GM23248 (cell line): ENCODE data around the gene ZNF330. TPM values are rescaled to one million over a fixed set of nuclear protein-coding genes. Genes with fewer than 3 reads are reported as not detected.

Experiments
- DNase-seq: peaks from one replicate; pipeline ENCODE4 v3.0.0-alpha.2; 2015
- H2AFZ ChIP-seq: fragments of 200-600 bp; sonication (generic); 2 replicates; pipeline ENCODE4 v1.6.1; 2016; ENCODE audit warnings: antibody characterized with exemption
- H3F3A ChIP-seq: fragments of 200-600 bp; sonication (generic); 2 replicates; pipeline ENCODE4 v1.6.1; 2016; ENCODE audit warnings: mild to moderate bottlenecking, antibody characterized with exemption, mixed run types; ENCODE audit not compliant: insufficient read depth
- H3K27ac ChIP-seq: fragments of 200-600 bp; sonication (generic); 2 replicates; pipeline ENCODE4 v1.5.1; 2016; ENCODE audit warnings: mild to moderate bottlenecking
- H3K27me3 ChIP-seq: fragments of 200-600 bp; sonication (generic); replicated peaks from 2 replicates; pipeline ENCODE4 v1.6.1; 2016; ENCODE audit warnings: mild to moderate bottlenecking; ENCODE audit not compliant: insufficient read depth
- H3K36me3 ChIP-seq: fragments of 200-600 bp; sonication (generic); 2 replicates; pipeline ENCODE4 v1.6.1; 2016; ENCODE audit warnings: low read depth, mild to moderate bottlenecking
- H3K4me1 ChIP-seq: fragments of 200-600 bp; sonication (generic); 2 replicates; pipeline ENCODE4 v1.6.1; 2016; ENCODE audit warnings: mild to moderate bottlenecking; ENCODE audit not compliant: insufficient read depth
- H3K4me2 ChIP-seq: fragments of 200-600 bp; sonication (generic); one replicate; pipeline ENCODE4 v1.6.1; 2016; ENCODE audit warnings: mild to moderate bottlenecking; ENCODE audit not compliant: unreplicated experiment
- H3K4me3 ChIP-seq: fragments of 200-600 bp; sonication (generic); 2 replicates; pipeline ENCODE4 v1.5.1; 2016; ENCODE audit warnings: mild to moderate bottlenecking
- H3K79me2 ChIP-seq: fragments of 200-600 bp; sonication (generic); 2 replicates; pipeline ENCODE4 v1.6.1; 2016; ENCODE audit warnings: mild to moderate bottlenecking; ENCODE audit not compliant: insufficient read depth
- H3K9ac ChIP-seq: fragments of 200-600 bp; sonication (generic); 2 replicates; pipeline ENCODE4 v1.6.1; 2016; ENCODE audit warnings: mild to moderate bottlenecking
- H3K9me2 ChIP-seq: fragments of 200-600 bp; sonication (generic); 2 replicates; pipeline ENCODE4 v1.6.1; 2016; ENCODE audit warnings: mixed run types, mild to moderate bottlenecking, moderate library complexity; ENCODE audit not compliant: insufficient read depth
- H3K9me3 ChIP-seq: fragments of 200-600 bp; sonication (generic); one replicate; pipeline ENCODE4 v1.6.1; 2017; ENCODE audit warnings: low read depth
- H4K20me1 ChIP-seq: fragments of 200-600 bp; sonication (generic); 2 replicates; pipeline ENCODE4 v1.6.0; 2016; ENCODE audit not compliant: insufficient read depth
- EZH2 ChIP-seq: fragments of 200-600 bp; sonication (generic); IDR thresholded peaks from 2 replicates; pipeline ENCODE4 v1.6.1; 2018; ENCODE audit warnings: antibody characterized with exemption, mild to moderate bottlenecking; ENCODE audit not compliant: insufficient read depth, poor library complexity, severe bottlenecking
- EZH2phosphoT487 ChIP-seq: fragments of 200-600 bp; sonication (generic); IDR thresholded peaks from 2 replicates; pipeline ENCODE4 v1.6.1; 2018; ENCODE audit warnings: antibody characterized with exemption, moderate library complexity, mild to moderate bottlenecking, low read depth; ENCODE audit not compliant: insufficient read depth
- WGBS, 2 experiments: methylation state at CpG; one replicate each; pipeline ENCODE4 v1.1.6; 2015 to 2017; ENCODE audit warnings: low lambda C conversion rate in 2 of 2, low coverage in 1 of 2; ENCODE audit errors: missing lambda C conversion rate in 2 of 2; 5-methylcytosine and 5-hydroxymethylcytosine counted together
- in situ Hi-C: fragments of 300-500 bp; cut with MboI; formaldehyde crosslinking; loops from 2 replicates; pipeline ENCODE4 v1.15.0; 2020
- polyA plus RNA-seq: library from polyadenylated mRNA; unstranded; fragments of >200 nt; fragmentation: Nextera tagmentation; extraction: Ambion mirVana; gene quantifications from 2 replicates; pipeline ENCODE4 v1.2.1, GENCODE V29; 2016
- total RNA-seq: library from RNA; depleted of rRNA; stranded (reverse); fragments of >200 nt; shearing (Covaris generic); gene quantifications from 2 replicates; pipeline ENCODE4 v1.2.3, GENCODE V29; 2014

ZNF330 gene
- total and polyA plus RNA-seq, 2 experiments from 2014 or later: 28.9 to 36.1 TPM

GRCh38 chr4:141247430-141247780 lies 26.7 kb downstream of the ZNF330 start:
- Histone ChIP-seq H3K79me2 (no peaks in the 10 kb centered on the region), H3K36me3 (no peaks in the 10 kb centered on the region), H3F3A (peaks cover 25% of the 10 kb centered on the region), H2AFZ (peak overlapping the region; percentile 4), H3K9me3 (no peaks in the 10 kb centered on the region), H4K20me1 (no peaks in the 10 kb centered on the region), H3K27me3 (no peaks in the 10 kb centered on the region), H3K9me2 (no peaks in the 10 kb centered on the region), H3K4me3 (no peak overlapping the region), H3K4me1 (peaks cover 36% of the 10 kb centered on the region), H3K9ac (no peak overlapping the region), H3K27ac (peak overlapping the region; percentile 73), H3K4me2 (peak overlapping the region; percentile 89)
- 27 to 38% methylated on average over 2 of the region's 2 CpGs for WGBS, 2 experiments
- DNase-seq: peak; percentile 59
- TF ChIP-seq EZH2phosphoT487 (no peak), EZH2 (no peak)
- in situ Hi-C loops: no loop called here

GRCh38 chr4:141248029-141248428 lies 27.3 kb downstream of the ZNF330 start:
- H3K27ac ChIP-seq: peak overlapping the region; percentile 73
- peaks cover 36% of the 10 kb centered on the region for H3K4me1 ChIP-seq
- H3K4me3 ChIP-seq: no peak overlapping the region
- H2AFZ ChIP-seq: peak overlapping the region; percentile 0; the same call in 1 of the 2 replicates
- TF ChIP-seq EZH2phosphoT487 (no peak), EZH2 (no peak)
- no peaks in the 10 kb centered on the region for H3K9me3 ChIP-seq
- no peaks in the 10 kb centered on the region for H3K79me2 ChIP-seq
- no peaks in the 10 kb centered on the region for H4K20me1 ChIP-seq
- in situ Hi-C loops: no loop called here
- peak; percentile 75 for DNase-seq
- no peak overlapping the region for H3K9ac ChIP-seq
- H3K9me2 ChIP-seq: no peaks in the 10 kb centered on the region
- H3K36me3 ChIP-seq: no peaks in the 10 kb centered on the region
- H3K4me2 ChIP-seq: peak overlapping the region; percentile 89
- peaks cover 25% of the 10 kb centered on the region for H3F3A ChIP-seq
- no peaks in the 10 kb centered on the region for H3K27me3 ChIP-seq
- 61% methylated on average over 4 of the region's 4 CpGs for WGBS, 2 experiments

DNA sequence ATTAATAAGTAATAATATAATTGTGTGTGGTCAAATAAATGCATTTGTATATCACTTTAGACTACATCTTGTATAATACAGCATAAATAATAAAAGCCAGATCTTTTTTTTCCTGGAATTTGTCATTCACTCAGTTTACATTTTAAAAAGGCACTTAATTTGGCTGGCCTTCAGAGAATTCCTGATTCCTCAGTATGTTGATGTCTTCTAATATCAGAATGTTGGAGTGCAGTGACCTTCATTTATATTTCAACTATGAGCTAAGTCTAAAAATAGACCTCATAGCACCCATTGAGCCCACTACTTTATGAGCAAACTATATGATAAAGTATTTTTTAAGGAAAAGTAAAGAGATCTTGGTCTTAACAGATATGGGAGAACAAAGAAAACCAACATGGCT lies 27.8 kb downstream of the ZNF330 start:
- Histone ChIP-seq H3K36me3 (no peaks in the 10 kb centered on the region), H3K79me2 (no peaks in the 10 kb centered on the region), H3K4me3 (no peak overlapping the region), H3K9me3 (no peaks in the 10 kb centered on the region), H3K4me2 (no peak overlapping the region), H3K4me1 (peaks cover 36% of the 10 kb centered on the region), H3K9ac (no peak overlapping the region), H3K27ac (peak overlapping the region; percentile 73), H4K20me1 (no peaks in the 10 kb centered on the region), H3K27me3 (no peaks in the 10 kb centered on the region), H2AFZ (no peak overlapping the region), H3K9me2 (no peaks in the 10 kb centered on the region), H3F3A (peaks cover 25% of the 10 kb centered on the region)
- DNase-seq: no peak
- in situ Hi-C loops: no loop called here
- TF ChIP-seq EZH2 (no peak), EZH2phosphoT487 (no peak)

GRCh38 chr4:141254326-141254725 lies 33.6 kb downstream of the ZNF330 start:
- Histone ChIP-seq H3K9me3 (no peaks in the 10 kb centered on the region), H3K4me1 (no peaks in the 10 kb centered on the region), H3K27ac (no peak overlapping the region), H3K79me2 (no peaks in the 10 kb centered on the region), H3K4me2 (no peak overlapping the region), H3K36me3 (no peaks in the 10 kb centered on the region), H3K4me3 (no peak overlapping the region), H2AFZ (no peak overlapping the region), H4K20me1 (no peaks in the 10 kb centered on the region), H3F3A (no peaks in the 10 kb centered on the region), H3K27me3 (no peaks in the 10 kb centered on the region), H3K9ac (no peak overlapping the region), H3K9me2 (no peaks in the 10 kb centered on the region)
- in situ Hi-C loops: no loop called here
- DNase-seq: no peak
- TF ChIP-seq EZH2: no peak
- TF ChIP-seq EZH2phosphoT487: no peak

- H3K4me1 ChIP-seq: no peaks in the 10 kb centered on the region
- DNase-seq: peak; percentile 23
- H3K9me3 ChIP-seq: no peaks in the 10 kb centered on the region
- no peaks in the 10 kb centered on the region for H3K79me2 ChIP-seq
- no peak for TF ChIP-seq EZH2
- no peak for TF ChIP-seq EZH2phosphoT487
- no peaks in the 10 kb centered on the region for H3K36me3 ChIP-seq
- no peak overlapping the region for H2AFZ ChIP-seq
- H3K27me3 ChIP-seq: no peaks in the 10 kb centered on the region
- no peaks in the 10 kb centered on the region for H3K9me2 ChIP-seq
- H3K9ac ChIP-seq: no peak overlapping the region
- H3F3A ChIP-seq: no peaks in the 10 kb centered on the region
- no peak overlapping the region for H3K4me2 ChIP-seq
- no peaks in the 10 kb centered on the region for H4K20me1 ChIP-seq
- in situ Hi-C loops: no loop called here
- H3K27ac ChIP-seq: no peak overlapping the region
- 41 to 45% methylated on average over 2 of the region's 2 CpGs for WGBS, 2 experiments
- no peak overlapping the region for H3K4me3 ChIP-seq
These were observed 34.3 kb downstream of the ZNF330 start for GRCh38 chr4:141255016-141255415.
